ENCODE data around the gene SMCO3. TPM values are rescaled to one million over a fixed set of nuclear protein-coding genes. Genes with fewer than 3 reads are reported as not detected.

SMCO3 gene
- total and polyA plus RNA-seq, 10 of the 15 experiments (the other 5 are each of a cell fraction or from before 2014, with no cell fraction given): 0.05 to 0.35 (median 0.10) TPM; not detected in 6

DNA sequence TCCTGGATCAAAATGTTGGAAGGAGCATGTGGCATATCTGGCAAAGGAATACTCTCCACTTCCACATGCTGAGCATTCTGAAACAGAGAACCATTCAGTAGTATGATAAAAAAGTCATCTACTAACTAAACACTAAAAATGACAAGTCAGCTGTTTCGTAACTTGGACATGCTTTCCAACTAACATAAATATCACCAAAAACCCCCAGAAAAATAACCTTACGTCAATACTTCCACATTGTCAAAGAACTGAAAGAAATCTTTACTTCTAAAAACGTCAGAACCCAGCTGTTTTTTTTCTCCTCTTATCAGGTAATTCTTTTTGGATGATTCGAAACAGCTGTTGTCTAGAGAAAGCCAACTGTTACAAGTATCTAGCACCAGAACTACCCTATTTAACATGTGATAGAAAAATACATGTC, 18.9 kb downstream of the SMCO3 start (continued):
- TF ChIP-seq, protein P1, sequence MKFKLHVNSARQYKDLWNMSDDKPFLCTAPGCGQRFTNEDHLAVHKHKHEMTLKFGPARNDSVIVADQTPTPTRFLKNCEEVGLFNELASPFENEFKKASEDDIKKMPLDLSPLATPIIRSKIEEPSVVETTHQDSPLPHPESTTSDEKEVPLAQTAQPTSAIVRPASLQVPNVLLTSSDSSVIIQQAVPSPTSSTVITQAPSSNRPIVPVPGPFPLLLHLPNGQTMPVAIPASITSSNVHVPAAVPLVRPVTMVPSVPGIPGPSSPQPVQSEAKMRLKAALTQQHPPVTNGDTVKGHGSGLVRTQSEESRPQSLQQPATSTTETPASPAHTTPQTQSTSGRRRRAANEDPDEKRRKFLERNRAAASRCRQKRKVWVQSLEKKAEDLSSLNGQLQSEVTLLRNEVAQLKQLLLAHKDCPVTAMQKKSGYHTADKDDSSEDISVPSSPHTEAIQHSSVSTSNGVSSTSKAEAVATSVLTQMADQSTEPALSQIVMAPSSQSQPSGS (IDR thresholded peaks at IDR 0.05; ENCODE audit: low read length): peak; percentile 60; the same call in 1 of the 2 replicates
- TF ChIP-seq RELA (IDR thresholded peaks at IDR 0.05; ENCODE audit: borderline replicate concordance, partially characterized antibody) (no peak), CREB1 (IDR thresholded peaks at IDR 0.05; ENCODE audit: low read depth) (peak; percentile 77; the same call in 1 of the 2 replicates), IKZF2 (IDR thresholded peaks at IDR 0.05) (no peak)
- TF ChIP-seq, protein P2, sequence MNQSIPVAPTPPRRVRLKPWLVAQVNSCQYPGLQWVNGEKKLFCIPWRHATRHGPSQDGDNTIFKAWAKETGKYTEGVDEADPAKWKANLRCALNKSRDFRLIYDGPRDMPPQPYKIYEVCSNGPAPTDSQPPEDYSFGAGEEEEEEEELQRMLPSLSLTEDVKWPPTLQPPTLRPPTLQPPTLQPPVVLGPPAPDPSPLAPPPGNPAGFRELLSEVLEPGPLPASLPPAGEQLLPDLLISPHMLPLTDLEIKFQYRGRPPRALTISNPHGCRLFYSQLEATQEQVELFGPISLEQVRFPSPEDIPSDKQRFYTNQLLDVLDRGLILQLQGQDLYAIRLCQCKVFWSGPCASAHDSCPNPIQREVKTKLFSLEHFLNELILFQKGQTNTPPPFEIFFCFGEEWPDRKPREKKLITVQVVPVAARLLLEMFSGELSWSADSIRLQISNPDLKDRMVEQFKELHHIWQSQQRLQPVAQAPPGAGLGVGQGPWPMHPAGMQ (IDR thresholded peaks at IDR 0.05; ENCODE audit: borderline replicate concordance): no peak
- TF ChIP-seq, protein P3, sequence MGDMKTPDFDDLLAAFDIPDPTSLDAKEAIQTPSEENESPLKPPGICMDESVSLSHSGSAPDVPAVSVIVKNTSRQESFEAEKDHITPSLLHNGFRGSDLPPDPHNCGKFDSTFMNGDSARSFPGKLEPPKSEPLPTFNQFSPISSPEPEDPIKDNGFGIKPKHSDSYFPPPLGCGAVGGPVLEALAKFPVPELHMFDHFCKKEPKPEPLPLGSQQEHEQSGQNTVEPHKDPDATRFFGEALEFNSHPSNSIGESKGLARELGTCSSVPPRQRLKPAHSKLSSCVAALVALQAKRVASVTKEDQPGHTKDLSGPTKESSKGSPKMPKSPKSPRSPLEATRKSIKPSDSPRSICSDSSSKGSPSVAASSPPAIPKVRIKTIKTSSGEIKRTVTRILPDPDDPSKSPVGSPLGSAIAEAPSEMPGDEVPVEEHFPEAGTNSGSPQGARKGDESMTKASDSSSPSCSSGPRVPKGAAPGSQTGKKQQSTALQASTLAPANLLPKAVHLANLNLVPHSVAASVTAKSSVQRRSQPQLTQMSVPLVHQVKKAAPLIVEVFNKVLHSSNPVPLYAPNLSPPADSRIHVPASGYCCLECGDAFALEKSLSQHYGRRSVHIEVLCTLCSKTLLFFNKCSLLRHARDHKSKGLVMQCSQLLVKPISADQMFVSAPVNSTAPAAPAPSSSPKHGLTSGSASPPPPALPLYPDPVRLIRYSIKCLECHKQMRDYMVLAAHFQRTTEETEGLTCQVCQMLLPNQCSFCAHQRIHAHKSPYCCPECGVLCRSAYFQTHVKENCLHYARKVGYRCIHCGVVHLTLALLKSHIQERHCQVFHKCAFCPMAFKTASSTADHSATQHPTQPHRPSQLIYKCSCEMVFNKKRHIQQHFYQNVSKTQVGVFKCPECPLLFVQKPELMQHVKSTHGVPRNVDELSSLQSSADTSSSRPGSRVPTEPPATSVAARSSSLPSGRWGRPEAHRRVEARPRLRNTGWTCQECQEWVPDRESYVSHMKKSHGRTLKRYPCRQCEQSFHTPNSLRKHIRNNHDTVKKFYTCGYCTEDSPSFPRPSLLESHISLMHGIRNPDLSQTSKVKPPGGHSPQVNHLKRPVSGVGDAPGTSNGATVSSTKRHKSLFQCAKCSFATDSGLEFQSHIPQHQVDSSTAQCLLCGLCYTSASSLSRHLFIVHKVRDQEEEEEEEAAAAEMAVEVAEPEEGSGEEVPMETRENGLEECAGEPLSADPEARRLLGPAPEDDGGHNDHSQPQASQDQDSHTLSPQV (IDR thresholded peaks at IDR 0.05): no peak
